Gastrocnemius medialis (tissue), 4 donors: ENCODE data around the gene C9orf72. TPM values are rescaled to one million over a fixed set of nuclear protein-coding genes. Genes with fewer than 3 reads are reported as not detected.
A peak's percentile ranks its signal among the peaks of the same experiment; 100 is the strongest.

Source experiments
- ATAC-seq, 2 donors: fragments of 150-250 bp; one replicate each; pipeline ENCODE4 v1.9.1; 2016
- DNase-seq, 2 donors: peaks; one replicate each; pipeline ENCODE4 v3.0.0-alpha.2; 2019
- H3K27ac ChIP-seq, 4 donors: fragments of 200-600 bp; sonication (generic); 1 replicate in 1 of 4; 2 replicates in 3 of 4; pipeline ENCODE4 v1.5.1; 2016 to 2018; ENCODE audit warnings: mild to moderate bottlenecking in 2 of 4, moderate library complexity in 1 of 4
- H3K27me3 ChIP-seq, 3 donors: fragments of 200-600 bp; sonication (generic) in 2 of 3; 1 replicate in 1 of 3; 2 replicates in 2 of 3; pipeline versions ENCODE4 v1.5.1 to v1.6.0; 2016 to 2019; ENCODE audit warnings: mild to moderate bottlenecking in 1 of 3, moderate library complexity in 1 of 3
- H3K36me3 ChIP-seq, 2 donors: fragments of 200-600 bp; sonication (generic) in 1 of 2; one replicate each; pipeline ENCODE4 v1.5.1; 2017 to 2018
- H3K4me1 ChIP-seq, 2 donors: fragments of 200-600 bp; sonication (generic) in 1 of 2; one replicate each; pipeline ENCODE4 v1.5.1; 2016 to 2017; ENCODE audit warnings: mild to moderate bottlenecking in 2 of 2
- H3K4me3 ChIP-seq, 4 donors: fragments of 200-600 bp; sonication (generic) in 3 of 4; 1 replicate in 1 of 4; 2 replicates in 3 of 4; pipeline ENCODE4 v1.5.1; 2016 to 2019; ENCODE audit warnings: mild to moderate bottlenecking in 2 of 4
- H3K9me3 ChIP-seq, 3 donors: fragments of 200-600 bp; sonication (generic) in 2 of 3; 1 replicate in 1 of 3; 2 replicates in 2 of 3; pipeline ENCODE4 v1.5.1; 2016 to 2019
- POLR2A ChIP-seq, 2 donors: fragments of 450-650 bp; IDR thresholded peaks; one replicate each; pipeline ENCODE4 v1.6.1; 2017; ENCODE audit warnings: antibody characterized with exemption in 2 of 2, mild to moderate bottlenecking in 2 of 2, moderate library complexity in 2 of 2
- in situ Hi-C, 4 donors: fragments of 200-750 bp; cut with MboI; loops; one replicate each; pipeline versions ENCODE4 v1.15.0 to v1.8.0; 2017; ENCODE audit warnings: low sequenced_read_pairs in 4 of 4
- intact Hi-C: fragments of 100-400 bp; cut with DNase I; formaldehyde crosslinking; loops from one replicate; pipeline ENCODE4 v1.15.1; 2023; ENCODE audit warnings: low total_unique reads
- total RNA-seq, 4 donors: library from RNA; depleted of rRNA; stranded (reverse); fragments of >200 nt; gene quantifications; one replicate each; pipeline versions ENCODE4 v1.1.0 to v1.2.3, GENCODE V29; 2016
- TF ChIP-seq, protein P1 (sequence below), 5 experiments: fragments of 450-650 bp in 3 of 5; fragments of 200-600 bp in 2 of 5; sonication (generic) in 2 of 5; IDR thresholded peaks in 4 of 5; conservative IDR thresholded peaks in 1 of 5; 1 replicate in 4 of 5; 2 replicates in 1 of 5; pipeline ENCODE4 v1.5.1; 2016 to 2019; ENCODE audit warnings: antibody characterized with exemption in 5 of 5, mild to moderate bottlenecking in 3 of 5, moderate library complexity in 3 of 5

The C9orf72 gene
- total RNA-seq, 4 donors from 2014 or later = 14.8 to 43.4 (median 19.4) TPM

DNA sequence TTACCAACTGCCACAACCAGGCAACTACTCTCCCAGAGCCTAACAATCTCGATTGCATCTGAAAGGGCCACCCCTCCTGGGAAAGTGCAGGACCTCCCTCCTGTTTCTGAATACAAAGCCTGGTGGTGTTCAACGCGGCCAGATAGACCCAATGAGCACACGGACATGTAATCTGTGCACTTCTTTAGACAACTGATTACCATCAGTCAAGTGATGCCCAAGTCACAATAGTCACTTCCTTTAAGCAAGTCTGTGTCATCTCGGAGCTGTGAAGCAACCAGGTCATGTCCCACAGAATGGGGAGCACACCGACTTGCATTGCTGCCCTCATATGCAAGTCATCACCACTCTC is 739 bp downstream of the C9orf72 start:
- peaks cover 17 to 19% of the 10 kb centered on the region in 2 donors for H3K4me1 ChIP-seq
- peak; percentile 46 to 58 for DNase-seq
- ATAC-seq = peak; percentile 56 to 60

DNA sequence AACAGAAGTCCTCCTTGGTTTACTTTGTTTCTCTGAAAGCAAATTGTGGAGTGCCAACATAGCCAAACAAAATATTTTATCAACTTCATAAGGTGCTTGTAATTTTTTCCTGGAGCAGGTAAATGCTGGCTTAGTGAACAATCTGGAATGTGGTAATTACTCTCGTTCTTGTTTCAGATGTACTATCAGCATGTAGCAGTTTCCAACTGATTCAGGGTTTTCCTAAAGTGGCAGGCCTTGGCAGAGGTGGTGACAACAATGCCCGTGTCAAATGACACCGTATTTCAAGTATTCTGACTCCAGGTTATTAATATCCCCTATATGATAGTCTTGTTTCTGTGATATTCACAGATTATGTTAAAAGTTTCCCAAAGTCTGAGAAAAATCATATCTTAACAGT is 1.2 kb downstream of the C9orf72 start:
- in situ Hi-C loops = loop anchor here in 3 of 4 donors (10.0 to 25.0 kb wide), 5 partner anchors 110 to 635 kb away; partner anchors contain the start of genes PLAA (in 2 of the 3) and IFT74 (in 1 of the 3)
- H3K27me3 ChIP-seq = no peaks in the 10 kb centered on the region
- H3K9me3 ChIP-seq = no peaks in the 10 kb centered on the region
- H3K36me3 ChIP-seq = no peaks in the 10 kb centered on the region
- peak overlapping the region; percentile 84 to 99 (median 92) for H3K4me3 ChIP-seq
- no peak for ATAC-seq
- H3K27ac ChIP-seq = peak overlapping the region; percentile 95 to 100 (median 100)
- peaks cover 17 to 19% of the 10 kb centered on the region in 2 donors for H3K4me1 ChIP-seq
- intact Hi-C loops = loop anchor here (2.0 to 10.0 kb wide), 7 partner anchors 23 to 627 kb away; partner anchors contain the start of genes MOB3B and PLAA
- no peak for DNase-seq
- TF ChIP-seq, protein P1, sequence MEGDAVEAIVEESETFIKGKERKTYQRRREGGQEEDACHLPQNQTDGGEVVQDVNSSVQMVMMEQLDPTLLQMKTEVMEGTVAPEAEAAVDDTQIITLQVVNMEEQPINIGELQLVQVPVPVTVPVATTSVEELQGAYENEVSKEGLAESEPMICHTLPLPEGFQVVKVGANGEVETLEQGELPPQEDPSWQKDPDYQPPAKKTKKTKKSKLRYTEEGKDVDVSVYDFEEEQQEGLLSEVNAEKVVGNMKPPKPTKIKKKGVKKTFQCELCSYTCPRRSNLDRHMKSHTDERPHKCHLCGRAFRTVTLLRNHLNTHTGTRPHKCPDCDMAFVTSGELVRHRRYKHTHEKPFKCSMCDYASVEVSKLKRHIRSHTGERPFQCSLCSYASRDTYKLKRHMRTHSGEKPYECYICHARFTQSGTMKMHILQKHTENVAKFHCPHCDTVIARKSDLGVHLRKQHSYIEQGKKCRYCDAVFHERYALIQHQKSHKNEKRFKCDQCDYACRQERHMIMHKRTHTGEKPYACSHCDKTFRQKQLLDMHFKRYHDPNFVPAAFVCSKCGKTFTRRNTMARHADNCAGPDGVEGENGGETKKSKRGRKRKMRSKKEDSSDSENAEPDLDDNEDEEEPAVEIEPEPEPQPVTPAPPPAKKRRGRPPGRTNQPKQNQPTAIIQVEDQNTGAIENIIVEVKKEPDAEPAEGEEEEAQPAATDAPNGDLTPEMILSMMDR (IDR thresholded peaks at IDR 0.05 in 4 of 5, conservative IDR thresholded peaks at IDR 0.05 in 1 of 5) = no peak
- no peak for TF ChIP-seq POLR2A (IDR thresholded peaks at IDR 0.05)

More for the DNA sequence above, 739 bp downstream of the C9orf72 start:
- Histone ChIP-seq H3K27me3 (no peaks in the 10 kb centered on the region), H3K27ac (peak overlapping the region; percentile 95 to 100 (median 100)), H3K4me3 (peak overlapping the region; percentile 84 to 99 (median 92)), H3K9me3 (no peaks in the 10 kb centered on the region), H3K36me3 (no peaks in the 10 kb centered on the region)
- intact Hi-C loops (loop anchor here (2.0 to 10.0 kb wide), 7 partner anchors 24 to 628 kb away; partner anchors contain the start of genes MOB3B and PLAA), in situ Hi-C loops (loop anchor here in 3 of 4 donors (10.0 to 25.0 kb wide), 5 partner anchors 110 to 635 kb away; partner anchors contain the start of genes PLAA (in 2 of the 3) and IFT74 (in 1 of the 3))
- TF ChIP-seq POLR2A (IDR thresholded peaks at IDR 0.05) = peak in 1 of 2 donors; percentile 27
- TF ChIP-seq, protein P1 (IDR thresholded peaks at IDR 0.05 in 4 of 5, conservative IDR thresholded peaks at IDR 0.05 in 1 of 5) = no peak

DNA sequence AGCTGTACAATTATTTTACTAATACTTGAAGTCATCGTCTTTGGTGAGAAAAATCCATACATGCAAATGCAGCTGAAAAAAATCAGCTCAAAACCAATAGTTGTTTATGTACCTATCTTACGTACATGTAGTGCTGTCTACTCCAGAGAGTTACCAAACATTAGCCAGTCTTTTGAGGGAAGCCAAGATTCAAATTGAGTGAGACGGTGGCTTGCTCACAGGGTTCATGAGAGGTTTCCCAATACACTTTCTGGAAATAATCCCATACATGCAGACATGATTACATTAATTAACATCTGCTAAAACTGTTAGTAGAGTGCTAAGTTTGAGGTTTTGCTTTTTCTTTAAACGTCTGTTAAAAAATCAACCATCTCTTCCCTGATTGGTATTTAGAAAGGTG is 2.3 kb downstream of the C9orf72 start:
- H3K4me3 ChIP-seq = no peak overlapping the region
- H3K27me3 ChIP-seq = no peaks in the 10 kb centered on the region
- peak overlapping the region in 2 of 4 donors; percentile 100 for H3K27ac ChIP-seq
- TF ChIP-seq, protein P1 (IDR thresholded peaks at IDR 0.05 in 4 of 5, conservative IDR thresholded peaks at IDR 0.05 in 1 of 5) = no peak
- no peak for TF ChIP-seq POLR2A (IDR thresholded peaks at IDR 0.05)
- peaks cover 17 to 19% of the 10 kb centered on the region in 2 donors for H3K4me1 ChIP-seq
- DNase-seq = no peak
- in situ Hi-C loops (loop anchor here in 3 of 4 donors (10.0 to 25.0 kb wide), 5 partner anchors 109 to 634 kb away; partner anchors contain the start of genes PLAA (in 2 of the 3) and IFT74 (in 1 of the 3)), intact Hi-C loops (loop anchor here (5.0 to 10.0 kb wide), 5 partner anchors 44 to 626 kb away; partner anchors contain the start of genes MOB3B and PLAA)
- H3K36me3 ChIP-seq = peaks cover 0 to 9% of the 10 kb centered on the region in 2 donors
- no peaks in the 10 kb centered on the region for H3K9me3 ChIP-seq
- ATAC-seq = no peak

DNA sequence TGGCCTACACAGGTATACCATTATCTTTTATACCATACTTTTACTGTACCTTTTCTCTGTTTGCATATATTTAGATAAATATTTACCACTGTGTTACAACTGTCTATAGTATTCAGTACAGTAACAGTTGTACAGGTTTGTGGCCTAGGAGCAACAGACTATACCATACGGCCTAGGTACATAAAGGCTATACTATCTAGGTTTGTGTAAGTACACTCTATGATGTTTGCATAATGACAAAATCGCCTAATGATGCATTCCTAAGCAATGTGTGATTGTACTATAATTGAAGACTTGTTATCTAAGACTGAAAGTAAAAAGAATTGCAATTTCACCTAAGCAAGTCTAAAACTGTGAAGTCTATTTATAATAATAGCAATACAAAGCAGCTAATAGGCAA is 3.9 kb downstream of the C9orf72 start:
- intact Hi-C loops = no loop called here
- in situ Hi-C loops = loop anchor here in 2 of 4 donors (25.0 kb wide), 3 partner anchors 107 to 632 kb away; partner anchors contain the start of gene PLAA (in 1 of the 2)
- no peak for DNase-seq
- Histone ChIP-seq H3K27me3 (no peaks in the 10 kb centered on the region), H3K27ac (no peak overlapping the region), H3K4me3 (no peak overlapping the region), H3K4me1 (peaks cover 16 to 19% of the 10 kb centered on the region in 2 donors), H3K36me3 (peaks cover 0 to 22% of the 10 kb centered on the region in 2 donors), H3K9me3 (no peaks in the 10 kb centered on the region)
- no peak for ATAC-seq
- TF ChIP-seq, protein P1 (IDR thresholded peaks at IDR 0.05 in 4 of 5, conservative IDR thresholded peaks at IDR 0.05 in 1 of 5) = no peak
- TF ChIP-seq POLR2A (IDR thresholded peaks at IDR 0.05) = no peak
